PC-3 (cell line): ENCODE data around the gene KIF25. TPM values are rescaled to one million over a fixed set of nuclear protein-coding genes. Genes with fewer than 3 reads are reported as not detected.

Experiments used
- ATAC-seq: fragments of 200-7000 bp; cut with Tn5 transposase; 2 replicates; pipeline ENCODE4 v1.9.1; 2020; ENCODE audit warnings: mild to moderate bottlenecking, moderate library complexity
- BruUV-seq: library from RNA; stranded (reverse); fragments of 400-500 nt; replicated peaks from 2 replicates; lab custom pipeline; 2021; lab: Mats Ljungman, UMichigan
- CTCF ChIA-PET: fragments of 300-600 bp; sonication (Branson Sonifier 250); formaldehyde crosslinking; loops from one replicate; lab custom pipeline; 2022; ENCODE audit warnings: antibody characterized with exemption; lab: Charles Lee
- POLR2A ChIA-PET: fragments of 300-600 bp; sonication (Branson Sonifier 250); formaldehyde crosslinking; loops from one replicate; lab custom pipeline; 2022; ENCODE audit warnings: antibody characterized with exemption; ENCODE audit not compliant: unreplicated experiment; lab: Charles Lee
- DNase-seq: peaks from one replicate; pipeline ENCODE4 v3.0.0-alpha.2; 2015
- H2AFZ ChIP-seq: fragments of 300-600 bp; sonication (generic); 2 replicates; pipeline ENCODE4 v1.6.0; 2016; ENCODE audit warnings: antibody characterized with exemption, low read length
- H3F3A ChIP-seq: fragments of 300-600 bp; sonication (generic); one replicate; pipeline ENCODE4 v1.6.0; 2017; ENCODE audit warnings: antibody characterized with exemption, low read length, control low read depth, mild to moderate bottlenecking; ENCODE audit not compliant: unreplicated experiment
- H3K27ac ChIP-seq: fragments of 300-600 bp; sonication (generic); 2 replicates; pipeline ENCODE4 v1.5.1; 2016; ENCODE audit warnings: mild to moderate bottlenecking, low read length
- H3K27me3 ChIP-seq: fragments of 300-600 bp; sonication (generic); 2 replicates; pipeline ENCODE4 v1.6.1; 2016; ENCODE audit warnings: low read length, mixed read lengths
- H3K36me3 ChIP-seq: fragments of 300-600 bp; sonication (generic); 2 replicates; pipeline ENCODE4 v1.6.1; 2016; ENCODE audit warnings: low read depth, mixed run types, low read length, mixed read lengths
- H3K4me1 ChIP-seq: fragments of 300-600 bp; sonication (generic); 2 replicates; pipeline ENCODE4 v1.5.1; 2016; ENCODE audit warnings: low read length; ENCODE audit not compliant: insufficient read depth
- H3K4me2 ChIP-seq: fragments of 300-600 bp; sonication (generic); 2 replicates; pipeline ENCODE4 v1.6.0; 2016; ENCODE audit warnings: low read length
- H3K4me3 ChIP-seq: fragments of 300-600 bp; sonication (generic); 2 replicates; pipeline ENCODE4 v1.5.1; 2016; ENCODE audit warnings: mild to moderate bottlenecking, low read length, mixed read lengths
- H3K79me2 ChIP-seq: fragments of 300-600 bp; sonication (generic); 2 replicates; pipeline ENCODE4 v1.6.1; 2017; ENCODE audit warnings: low read length, mixed read lengths
- H3K9ac ChIP-seq: fragments of 300-600 bp; sonication (generic); 2 replicates; pipeline ENCODE4 v1.6.0; 2016; ENCODE audit warnings: mild to moderate bottlenecking, low read length
- H3K9me2 ChIP-seq: fragments of 300-600 bp; sonication (generic); replicated peaks from 2 replicates; pipeline ENCODE4 v1.6.1; 2016; ENCODE audit warnings: mixed run types, low read length, mixed read lengths
- H3K9me3 ChIP-seq: fragments of 300-600 bp; sonication (generic); 2 replicates; pipeline ENCODE4 v1.6.1; 2016; ENCODE audit warnings: low read length, mixed read lengths
- H4K20me1 ChIP-seq: fragments of 300-600 bp; sonication (generic); 2 replicates; pipeline ENCODE4 v1.6.1; 2016; ENCODE audit warnings: low read length, mixed read lengths
- EZH2 ChIP-seq: fragments of 300-600 bp; sonication (generic); IDR thresholded peaks from one replicate; pipeline ENCODE4 v1.6.1; 2017; ENCODE audit warnings: antibody characterized with exemption, mild to moderate bottlenecking, low read length; ENCODE audit not compliant: unreplicated experiment
- EZH2phosphoT487 ChIP-seq: fragments of 300-600 bp; sonication (generic); IDR thresholded peaks from 2 replicates; pipeline ENCODE4 v1.6.1; 2018; ENCODE audit warnings: mild to moderate bottlenecking, antibody characterized with exemption, low read length, borderline replicate concordance
- intact Hi-C: fragments of 100-400 bp; cut with micrococcal nuclease; formaldehyde crosslinking; loops from 2 replicates; pipeline ENCODE4 v1.9.0; 2023
- total RNA-seq: library from RNA; depleted of rRNA; stranded (reverse); fragments of >200 nt; gene quantifications from 2 replicates; pipeline ENCODE4 v1.2.3, GENCODE V29; 2014
- TF ChIP-seq, protein P1 (sequence below): fragments of 300-600 bp; sonication (generic); conservative IDR thresholded peaks from 2 replicates; pipeline ENCODE4 v1.5.1; 2017; ENCODE audit warnings: antibody characterized with exemption, low read depth, mild to moderate bottlenecking, low read length

Gene KIF25
- total RNA-seq, 1 experiment from 2014 or later: not detected

DNA sequence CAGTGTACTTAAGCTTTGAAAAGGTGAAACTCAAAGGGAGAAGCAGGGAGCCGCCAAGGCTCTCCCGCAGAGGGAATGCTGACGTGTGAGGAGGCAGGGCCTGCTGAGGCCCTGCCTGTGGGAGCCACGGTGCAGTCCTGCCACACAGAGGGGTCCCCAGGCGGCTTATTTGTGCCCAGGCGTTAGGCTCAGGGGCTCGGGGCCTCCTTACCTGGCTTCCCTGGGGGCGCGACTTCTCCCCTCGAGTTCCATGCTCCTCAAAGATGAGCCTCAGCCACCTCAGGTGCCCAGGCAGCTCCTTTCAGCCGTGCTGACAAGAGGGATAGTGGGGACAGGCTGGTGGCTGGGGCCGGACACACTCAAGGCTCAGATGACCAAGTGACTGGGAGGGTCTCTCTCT lies 2.2 kb upstream of the KIF25 start:
- no peak overlapping the region for H2AFZ ChIP-seq
- no peaks in the 10 kb centered on the region for H3K4me1 ChIP-seq
- H3K27me3 ChIP-seq: 0 out of 2 replicates have a peak, but pooled peaks cover 8% of the 10 kb centered on the region
- H4K20me1 ChIP-seq: no peaks in the 10 kb centered on the region
- no TSS peak for BruUV-seq
- H3K79me2 ChIP-seq: no peaks in the 10 kb centered on the region
- POLR2A ChIA-PET: no interaction called here
- no peaks in the 10 kb centered on the region for H3K9me3 ChIP-seq
- no peaks in the 10 kb centered on the region for H3F3A ChIP-seq
- H3K9me2 ChIP-seq: no peaks in the 10 kb centered on the region
- intact Hi-C loops: no loop called here
- H3K4me2 ChIP-seq: no peak overlapping the region
- no peak overlapping the region for H3K9ac ChIP-seq
- CTCF ChIA-PET: no interaction called here
- no peaks in the 10 kb centered on the region for H3K36me3 ChIP-seq
- ATAC-seq (no peak), DNase-seq (no peak)
- no peak overlapping the region for H3K4me3 ChIP-seq
- H3K27ac ChIP-seq: no peak overlapping the region
- TF ChIP-seq, protein P1, sequence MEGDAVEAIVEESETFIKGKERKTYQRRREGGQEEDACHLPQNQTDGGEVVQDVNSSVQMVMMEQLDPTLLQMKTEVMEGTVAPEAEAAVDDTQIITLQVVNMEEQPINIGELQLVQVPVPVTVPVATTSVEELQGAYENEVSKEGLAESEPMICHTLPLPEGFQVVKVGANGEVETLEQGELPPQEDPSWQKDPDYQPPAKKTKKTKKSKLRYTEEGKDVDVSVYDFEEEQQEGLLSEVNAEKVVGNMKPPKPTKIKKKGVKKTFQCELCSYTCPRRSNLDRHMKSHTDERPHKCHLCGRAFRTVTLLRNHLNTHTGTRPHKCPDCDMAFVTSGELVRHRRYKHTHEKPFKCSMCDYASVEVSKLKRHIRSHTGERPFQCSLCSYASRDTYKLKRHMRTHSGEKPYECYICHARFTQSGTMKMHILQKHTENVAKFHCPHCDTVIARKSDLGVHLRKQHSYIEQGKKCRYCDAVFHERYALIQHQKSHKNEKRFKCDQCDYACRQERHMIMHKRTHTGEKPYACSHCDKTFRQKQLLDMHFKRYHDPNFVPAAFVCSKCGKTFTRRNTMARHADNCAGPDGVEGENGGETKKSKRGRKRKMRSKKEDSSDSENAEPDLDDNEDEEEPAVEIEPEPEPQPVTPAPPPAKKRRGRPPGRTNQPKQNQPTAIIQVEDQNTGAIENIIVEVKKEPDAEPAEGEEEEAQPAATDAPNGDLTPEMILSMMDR: no peak
- TF ChIP-seq EZH2 (no peak), EZH2phosphoT487 (no peak)

DNA sequence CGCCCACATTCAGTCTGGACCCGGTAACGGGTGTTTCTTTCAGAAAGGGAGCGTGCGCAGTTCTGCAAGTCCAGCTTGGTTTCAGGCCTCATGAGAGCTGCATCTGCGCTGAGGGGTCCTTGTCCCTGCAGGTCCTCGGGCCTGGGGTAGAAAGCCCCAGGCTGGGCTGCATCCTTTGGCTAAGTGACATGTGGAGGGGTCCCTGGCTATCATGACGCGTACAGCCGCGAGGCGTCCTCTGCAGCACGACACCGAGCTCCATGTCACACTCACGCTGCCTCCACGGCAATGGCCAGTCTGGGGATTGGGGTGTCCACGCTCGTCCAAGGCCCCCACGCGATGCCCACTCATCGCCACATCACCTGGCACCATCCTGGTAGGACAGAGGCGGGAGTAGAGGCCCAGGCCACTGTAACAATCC lies 1.7 kb upstream of the KIF25 start:
- intact Hi-C loops: no loop called here
- TF ChIP-seq EZH2: no peak
- TF ChIP-seq, protein P1: no peak
- TF ChIP-seq EZH2phosphoT487: no peak
- POLR2A ChIA-PET: no interaction called here
- Histone ChIP-seq H3K4me1 (no peaks in the 10 kb centered on the region), H3K9me2 (no peaks in the 10 kb centered on the region), H3K4me2 (no peak overlapping the region), H3K36me3 (no peaks in the 10 kb centered on the region), H3K27me3 (0 out of 2 replicates have a peak, but pooled peaks cover 8% of the 10 kb centered on the region), H3K9me3 (no peaks in the 10 kb centered on the region), H4K20me1 (no peaks in the 10 kb centered on the region), H3K9ac (no peak overlapping the region), H3F3A (no peaks in the 10 kb centered on the region), H3K27ac (no peak overlapping the region), H3K4me3 (no peak overlapping the region), H2AFZ (no peak overlapping the region), H3K79me2 (no peaks in the 10 kb centered on the region)
- BruUV-seq: no TSS peak
- DNase-seq: no peak
- ATAC-seq: no peak
- CTCF ChIA-PET: no interaction called here

DNA sequence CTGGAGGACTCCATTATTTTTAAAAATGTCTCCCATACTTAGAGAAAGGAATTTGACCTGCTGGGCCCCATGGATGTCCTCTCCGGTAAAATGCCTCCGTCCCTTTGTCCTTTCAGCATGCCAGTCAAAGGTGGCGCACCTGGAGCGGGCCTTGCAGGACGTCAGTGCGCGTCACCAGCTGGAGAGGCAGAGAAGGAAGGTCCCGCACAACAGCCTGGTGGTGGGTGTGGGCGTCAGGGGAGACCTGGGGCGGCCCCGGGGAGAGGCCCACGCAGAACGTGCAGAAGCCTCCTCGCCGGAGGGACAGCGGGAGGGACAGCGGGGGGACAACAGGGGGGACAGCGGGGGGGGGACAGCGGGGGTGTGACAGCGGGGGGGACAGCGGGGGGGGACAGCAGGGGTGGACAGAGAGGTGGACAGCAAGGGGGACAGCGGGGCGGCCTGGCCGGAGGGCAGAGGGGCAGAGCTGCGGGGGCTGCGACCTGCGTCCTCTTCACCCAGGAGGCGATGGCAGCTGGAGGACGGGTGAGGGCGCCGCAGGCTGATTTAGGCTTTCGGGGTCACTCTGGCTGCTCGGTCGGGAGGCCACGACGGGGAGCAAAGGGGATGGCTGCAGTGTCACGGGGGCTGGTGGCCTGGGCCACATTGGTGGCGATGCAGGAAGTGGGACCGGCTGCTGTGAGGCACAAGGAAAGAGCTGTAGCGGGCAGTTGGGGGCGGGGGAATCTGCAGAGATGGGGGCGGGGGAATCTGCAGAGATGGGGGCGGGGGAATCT lies 859 bp upstream of the KIF25 start:
- Histone ChIP-seq H3K9ac (no peak overlapping the region), H3K9me2 (no peaks in the 10 kb centered on the region), H3K27ac (no peak overlapping the region), H3K4me2 (no peak overlapping the region), H3K9me3 (no peaks in the 10 kb centered on the region), H3K36me3 (no peaks in the 10 kb centered on the region), H3F3A (no peaks in the 10 kb centered on the region), H3K4me1 (no peaks in the 10 kb centered on the region), H3K4me3 (no peak overlapping the region), H3K79me2 (no peaks in the 10 kb centered on the region), H4K20me1 (no peaks in the 10 kb centered on the region), H3K27me3 (0 out of 2 replicates have a peak, but pooled peaks cover 8% of the 10 kb centered on the region), H2AFZ (no peak overlapping the region)
- ChIA-PET CTCF (no interaction called here), POLR2A (no interaction called here)
- ATAC-seq: no peak
- intact Hi-C loops: no loop called here
- BruUV-seq: no TSS peak
- TF ChIP-seq EZH2phosphoT487 (no peak), EZH2 (no peak)
- TF ChIP-seq, protein P1: no peak
- DNase-seq: no peak
